GM08714 (cell line): ENCODE results near the gene DZIP1L.

Experiments used
- H3K4me3 ChIP-seq: fragments of 200-500 bp; sonication (Bioruptor generic); 2 replicates; pipeline ENCODE4 v1.5.1; 2014; ENCODE audit warnings: mild to moderate bottlenecking, low read length, inconsistent platforms
- ZNF274 ChIP-seq: IDR thresholded peaks from 2 replicates; pipeline ENCODE4 v1.6.1; 2012; ENCODE audit warnings: mild to moderate bottlenecking, low read depth, low read length

Gene DZIP1L

GRCh38 chr3:138047596-138048158 lies 67.7 kb downstream of the DZIP1L start:
- no peak for TF ChIP-seq ZNF274
- no peak overlapping the region for H3K4me3 ChIP-seq

- no peak for TF ChIP-seq ZNF274
- no peak overlapping the region for H3K4me3 ChIP-seq
These were observed 68.5 kb downstream of the DZIP1L start for GRCh38 chr3:138046955-138047354.

DNA sequence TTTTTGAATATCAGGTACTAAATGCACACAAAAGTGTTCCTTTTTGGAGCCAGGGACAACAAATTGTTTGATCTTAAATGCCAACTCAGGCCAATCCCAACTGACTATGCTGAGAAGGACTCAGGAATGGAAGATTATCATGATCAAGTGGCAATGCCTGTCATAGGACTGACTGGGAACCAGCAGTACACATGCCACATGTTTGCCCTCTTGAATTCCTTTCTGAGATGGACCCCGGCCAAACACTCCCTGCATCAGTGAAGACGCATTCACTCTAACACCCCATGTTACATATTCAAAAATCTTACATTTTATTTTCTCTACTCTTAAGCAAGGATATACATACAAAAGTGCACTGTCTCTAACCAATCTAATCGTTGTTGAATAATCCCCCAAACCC lies 69.3 kb downstream of the DZIP1L start:
- no peak for TF ChIP-seq ZNF274
- no peak overlapping the region for H3K4me3 ChIP-seq

DNA sequence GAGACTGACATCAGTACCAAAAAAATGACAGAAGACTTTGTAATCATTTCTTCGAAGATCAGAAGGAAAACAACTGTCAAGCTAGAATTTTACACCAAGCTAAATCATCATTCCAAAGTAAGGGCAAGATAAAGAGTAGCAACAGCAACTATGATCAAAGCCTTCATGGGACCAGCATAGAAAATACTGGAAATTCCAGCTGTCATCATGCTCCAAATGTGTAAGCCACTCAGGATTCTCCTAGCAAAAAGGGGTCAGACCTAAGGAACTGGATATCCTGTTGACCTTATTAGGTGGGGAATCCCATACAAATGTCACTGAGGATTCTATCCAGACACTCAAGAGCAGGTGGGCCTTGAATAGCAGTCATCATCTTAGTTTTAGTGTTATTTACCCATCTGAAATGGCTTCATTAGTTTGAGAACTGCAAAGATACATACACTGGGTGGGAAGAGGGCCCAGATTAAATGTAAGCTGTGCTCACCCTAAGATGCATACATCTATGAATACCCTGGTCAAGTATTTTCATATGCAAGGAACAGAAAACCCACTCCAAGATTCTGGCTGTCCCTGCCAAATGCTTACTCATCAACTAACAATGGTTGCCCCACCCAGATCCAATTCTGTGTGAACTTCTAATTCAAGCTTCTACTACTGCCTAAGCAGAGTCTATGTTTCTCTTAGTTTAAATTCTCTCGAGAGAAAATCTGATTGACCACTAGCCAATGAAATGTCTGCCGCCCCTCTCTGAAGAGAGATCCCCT lies 72.0 kb downstream of the DZIP1L start:
- TF ChIP-seq ZNF274: no peak
- H3K4me3 ChIP-seq: no peak overlapping the region

- TF ChIP-seq ZNF274: no peak
These were observed 73.4 kb downstream of the DZIP1L start for GRCh38 chr3:138042043-138042442.

DNA sequence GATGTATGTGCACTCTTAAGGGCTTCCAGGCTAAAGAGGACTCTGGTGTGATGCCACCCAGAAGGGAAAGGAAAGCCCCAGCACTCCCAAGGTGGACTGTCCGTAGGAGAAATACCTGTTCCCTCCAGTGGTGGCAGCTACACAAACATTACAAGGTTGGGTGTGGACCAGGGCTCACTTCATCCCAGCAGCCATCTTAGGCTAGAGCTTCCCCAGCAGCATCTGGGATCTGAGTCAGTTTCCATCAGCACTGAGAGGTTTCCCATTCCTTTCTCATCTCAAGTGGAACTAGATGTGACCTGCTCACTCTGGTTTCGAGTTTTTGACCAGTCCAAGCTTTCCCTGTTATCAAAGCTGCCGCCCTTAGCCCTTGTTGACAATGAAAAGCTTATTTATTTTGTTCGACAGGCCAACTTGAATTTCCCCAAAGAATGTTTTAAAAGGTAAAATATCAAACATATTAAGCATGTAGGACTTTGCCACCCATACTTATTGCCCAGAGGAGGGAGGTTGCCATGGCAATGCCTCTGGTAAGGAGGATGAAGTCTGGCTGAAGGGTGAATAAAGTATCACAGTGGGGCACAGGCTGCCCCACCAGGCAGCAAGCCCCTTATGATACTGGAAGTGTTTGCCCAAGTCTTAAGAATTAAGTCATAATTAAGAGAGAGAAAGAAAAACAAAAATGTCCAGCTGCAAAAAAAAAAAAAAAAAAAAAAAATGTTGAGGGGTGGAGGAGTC lies 76.5 kb downstream of the DZIP1L start:
- H3K4me3 ChIP-seq: no peak overlapping the region
- TF ChIP-seq ZNF274: no peak

More at GRCh38 chr3:138042043-138042442, 73.4 kb downstream of the DZIP1L start:
- no peak overlapping the region for H3K4me3 ChIP-seq

DNA sequence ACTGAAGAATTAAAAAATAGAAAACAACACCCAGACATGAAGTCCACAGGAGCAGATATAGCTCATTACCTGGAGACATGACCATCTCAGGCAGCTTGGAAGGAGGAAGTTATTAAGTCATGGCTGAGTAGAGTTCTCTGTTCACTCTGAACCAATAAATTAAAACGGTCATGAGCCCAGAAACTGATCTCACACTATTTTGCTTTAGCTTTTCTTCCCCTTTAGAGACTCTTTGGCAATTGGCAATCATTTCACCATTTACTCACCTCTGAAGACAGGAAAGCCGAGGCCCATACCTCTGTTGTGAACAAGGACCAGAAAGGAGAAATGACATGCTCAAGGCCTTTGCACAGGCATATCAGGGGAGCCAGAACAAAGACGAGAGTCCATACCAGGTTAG lies 78.8 kb downstream of the DZIP1L start:
- no peak for TF ChIP-seq ZNF274
- H3K4me3 ChIP-seq: no peak overlapping the region

DNA sequence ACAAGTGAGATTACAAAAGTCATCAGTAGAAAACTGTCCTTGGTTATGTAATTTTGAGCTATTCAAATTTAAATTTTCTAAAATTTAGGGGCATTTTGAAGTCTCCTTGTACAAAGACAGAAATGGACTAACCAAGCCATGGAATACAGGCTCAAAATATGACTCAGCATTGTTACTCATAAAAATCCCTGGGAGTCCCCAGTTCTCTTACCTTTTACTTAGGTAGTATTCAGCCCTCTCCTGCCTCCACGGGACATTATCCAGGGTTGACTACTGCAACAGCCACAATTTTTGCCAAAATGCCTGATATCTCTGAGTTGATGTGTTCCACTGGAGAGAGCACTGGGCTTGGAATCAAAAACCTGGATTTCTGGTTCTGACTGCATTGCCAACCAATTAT lies 80.5 kb downstream of the DZIP1L start:
- no peak for TF ChIP-seq ZNF274
- no peak overlapping the region for H3K4me3 ChIP-seq

- TF ChIP-seq ZNF274: no peak
- H3K4me3 ChIP-seq: no peak overlapping the region
These were observed 82.2 kb downstream of the DZIP1L start for GRCh38 chr3:138033202-138033691.

- TF ChIP-seq ZNF274: no peak
- no peak overlapping the region for H3K4me3 ChIP-seq
These were observed 82.8 kb downstream of the DZIP1L start for GRCh38 chr3:138032567-138032966.

GRCh38 chr3:138031536-138031935 lies 83.9 kb downstream of the DZIP1L start:
- no peak for TF ChIP-seq ZNF274
- no peak overlapping the region for H3K4me3 ChIP-seq

DNA sequence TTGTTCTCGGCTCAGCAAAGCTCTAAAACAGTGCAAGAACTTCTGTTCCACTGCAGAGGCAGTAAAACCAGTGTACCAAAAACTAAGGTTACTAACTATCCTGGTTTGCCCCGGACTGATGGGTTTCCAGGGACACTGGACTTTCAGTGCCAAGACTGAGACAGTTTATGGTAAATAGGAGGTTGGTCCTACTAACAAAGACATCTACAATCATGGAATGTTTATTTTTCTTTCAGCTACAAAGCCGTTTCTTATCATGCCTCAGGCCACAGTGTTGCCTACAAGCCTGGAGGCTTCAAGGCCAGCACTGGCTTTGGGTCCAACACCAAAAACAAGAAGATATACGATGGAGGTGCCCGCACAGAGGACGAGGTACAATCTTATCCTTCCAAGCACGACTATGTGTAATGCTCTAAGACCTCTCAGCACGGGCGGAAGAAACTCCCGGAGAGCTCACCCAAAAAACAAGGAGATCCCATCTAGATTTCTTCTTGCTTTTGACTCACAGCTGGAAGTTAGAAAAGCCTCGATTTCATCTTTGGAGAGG lies 84.6 kb downstream of the DZIP1L start:
- TF ChIP-seq ZNF274: no peak
- H3K4me3 ChIP-seq: no peak overlapping the region

DNA sequence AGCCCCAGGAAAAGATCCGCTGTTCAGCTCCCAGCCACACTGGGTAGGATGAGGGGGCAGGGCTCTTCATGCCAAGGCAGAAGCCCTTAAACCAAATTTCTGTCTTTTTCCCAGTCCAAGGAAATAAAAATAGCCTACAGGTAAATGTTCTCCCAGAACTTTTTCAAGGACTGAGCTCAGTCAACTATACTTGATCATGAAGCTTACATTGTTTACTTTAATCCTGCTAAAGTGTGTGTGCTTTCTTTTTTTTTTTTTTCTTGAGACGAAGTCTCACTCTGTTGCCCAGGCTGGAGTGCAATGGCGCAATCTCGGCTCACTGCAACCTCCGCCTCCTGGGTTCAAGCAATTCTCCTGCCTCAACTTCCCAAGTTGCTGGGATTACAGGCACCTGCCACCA lies 87.6 kb downstream of the DZIP1L start:
- no peak for TF ChIP-seq ZNF274
- H3K4me3 ChIP-seq: no peak overlapping the region

- TF ChIP-seq ZNF274: no peak
- no peak overlapping the region for H3K4me3 ChIP-seq
These were observed 89.9 kb downstream of the DZIP1L start for GRCh38 chr3:138025553-138025952.
